Uterus (tissue), 4 donors: ENCODE results near the gene PTPRN2. TPM values are rescaled to one million over a fixed set of nuclear protein-coding genes. Genes with fewer than 3 reads are reported as not detected.

ENCODE experiments used
- DNase-seq, 2 donors: peaks; one replicate each; pipeline ENCODE4 v3.0.0-alpha.2; 2019 to 2020
- H3K27ac ChIP-seq, 2 donors: fragments of 200-600 bp; sonication (generic); 1 replicate in 1 of 2; 2 replicates in 1 of 2; pipeline ENCODE4 v1.5.1; 2016 to 2018
- H3K27me3 ChIP-seq, 2 donors: fragments of 200-600 bp; sonication (generic); one replicate each; pipeline ENCODE4 v1.5.1; 2018 to 2019; ENCODE audit warnings: control low read depth in 1 of 2
- H3K36me3 ChIP-seq, 2 donors: fragments of 200-600 bp; sonication (generic); one replicate each; pipeline ENCODE4 v1.5.1; 2019; ENCODE audit warnings: control low read depth in 1 of 2
- H3K4me1 ChIP-seq, 2 donors: fragments of 200-600 bp; sonication (generic); one replicate each; pipeline ENCODE4 v1.5.1; 2018 to 2019; ENCODE audit warnings: control low read depth in 1 of 2
- H3K4me3 ChIP-seq, 2 donors: fragments of 200-600 bp; sonication (generic); 1 replicate in 1 of 2; 2 replicates in 1 of 2; pipeline ENCODE4 v1.5.1; 2018 to 2019; ENCODE audit warnings: mild to moderate bottlenecking in 1 of 2
- H3K9me3 ChIP-seq, 2 donors: fragments of 200-600 bp; sonication (generic); one replicate each; pipeline ENCODE4 v1.5.1; 2019; ENCODE audit warnings: control low read depth in 1 of 2
- CTCF ChIP-seq, 4 experiments: fragments of 200-600 bp in 2 of 4; fragments of 450-650 bp in 2 of 4; sonication (generic) in 2 of 4; IDR thresholded peaks; one replicate each; pipeline ENCODE4 v1.5.1; 2016 to 2019; ENCODE audit warnings: antibody characterized with exemption in 4 of 4, mild to moderate bottlenecking in 2 of 4, moderate library complexity in 1 of 4
- POLR2A ChIP-seq, 2 donors: fragments of 450-650 bp; IDR thresholded peaks; one replicate each; pipeline ENCODE4 v1.6.1; 2016; ENCODE audit warnings: antibody characterized with exemption in 2 of 2, mild to moderate bottlenecking in 1 of 2, moderate library complexity in 1 of 2
- intact Hi-C: fragments of 100-400 bp; cut with DNase I; formaldehyde crosslinking; loops from one replicate; pipeline ENCODE4 v1.15.1; 2023; ENCODE audit warnings: low total_unique reads
- total RNA-seq, 4 donors: library from RNA; depleted of rRNA in 3 of 4; stranded (reverse); fragments of >200 nt in 3 of 4; gene quantifications; one replicate each; pipeline versions ENCODE4 v1.1.0 to v1.2.4, GENCODE V29; 2014 to 2023
- donor health status: DM: yes; HTN: yes; CAD: no.

Gene PTPRN2
- total RNA-seq, 4 donors from 2014 or later, result 1.2 to 5.2 (median 2.3) TPM

DNA sequence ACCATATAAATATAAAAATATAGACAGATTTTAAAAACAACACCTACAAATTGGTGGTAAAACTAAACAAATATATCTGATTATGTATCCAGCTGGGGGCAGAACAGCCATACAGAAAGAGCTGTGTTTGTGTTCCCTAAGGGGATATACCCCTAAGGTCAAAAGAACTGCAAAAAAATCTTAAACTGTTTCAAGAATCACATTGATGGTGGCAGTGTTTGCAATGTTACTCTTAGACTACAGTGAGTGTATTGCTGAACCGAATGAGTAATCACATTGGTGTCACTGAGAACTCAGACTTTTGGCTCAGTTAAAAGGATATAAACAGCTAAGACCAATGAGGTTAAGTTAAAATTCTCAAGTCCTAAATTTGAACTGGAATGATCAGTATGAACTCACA, 27.1 kb upstream of the PTPRN2 start:
- H3K27me3 ChIP-seq, result no peaks in the 10 kb centered on the region
- no peaks in the 10 kb centered on the region for H3K9me3 ChIP-seq
- H3K4me3 ChIP-seq, result no peak overlapping the region
- no peaks in the 10 kb centered on the region for H3K36me3 ChIP-seq
- TF ChIP-seq POLR2A (IDR thresholded peaks at IDR 0.05) (no peak), CTCF (IDR thresholded peaks at IDR 0.05) (no peak)
- intact Hi-C loops, result no loop called here
- no peak overlapping the region for H3K27ac ChIP-seq
- H3K4me1 ChIP-seq, result no peaks in the 10 kb centered on the region
- no peak for DNase-seq

DNA sequence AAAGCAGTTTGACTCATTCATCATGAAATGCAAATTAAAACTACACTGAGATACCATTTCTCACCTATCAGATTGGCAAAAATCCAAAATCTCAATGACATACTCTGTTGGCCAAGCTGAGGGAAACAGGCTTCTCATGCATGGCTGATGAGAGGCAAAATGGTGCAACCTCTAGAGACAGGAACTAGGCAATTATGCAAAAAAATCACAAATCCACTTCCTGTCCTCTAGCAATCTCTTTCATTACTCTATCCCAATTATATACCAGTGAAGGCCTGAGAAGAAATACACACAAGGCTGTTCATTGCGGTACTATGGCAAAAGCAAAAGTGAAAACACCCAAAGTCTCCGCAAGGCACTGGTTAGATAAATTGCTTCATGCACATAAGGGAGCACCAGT, 25.9 kb upstream of the PTPRN2 start:
- no peak for DNase-seq
- H3K4me3 ChIP-seq, result no peak overlapping the region
- H3K27me3 ChIP-seq, result no peaks in the 10 kb centered on the region
- intact Hi-C loops, result no loop called here
- TF ChIP-seq POLR2A (IDR thresholded peaks at IDR 0.05) (no peak), CTCF (IDR thresholded peaks at IDR 0.05) (no peak)
- no peaks in the 10 kb centered on the region for H3K36me3 ChIP-seq
- H3K27ac ChIP-seq, result no peak overlapping the region
- H3K9me3 ChIP-seq, result no peaks in the 10 kb centered on the region
- no peaks in the 10 kb centered on the region for H3K4me1 ChIP-seq

- Histone ChIP-seq H3K4me3 (no peak overlapping the region), H3K36me3 (no peaks in the 10 kb centered on the region), H3K27me3 (no peaks in the 10 kb centered on the region), H3K27ac (no peak overlapping the region), H3K9me3 (no peaks in the 10 kb centered on the region), H3K4me1 (no peaks in the 10 kb centered on the region)
- TF ChIP-seq POLR2A (IDR thresholded peaks at IDR 0.05), result no peak
- no peak for TF ChIP-seq CTCF (IDR thresholded peaks at IDR 0.05)
- intact Hi-C loops, result no loop called here
- no peak for DNase-seq
Observed at GRCh38 chr7:158612546-158612945, 24.9 kb upstream of the PTPRN2 start.

DNA sequence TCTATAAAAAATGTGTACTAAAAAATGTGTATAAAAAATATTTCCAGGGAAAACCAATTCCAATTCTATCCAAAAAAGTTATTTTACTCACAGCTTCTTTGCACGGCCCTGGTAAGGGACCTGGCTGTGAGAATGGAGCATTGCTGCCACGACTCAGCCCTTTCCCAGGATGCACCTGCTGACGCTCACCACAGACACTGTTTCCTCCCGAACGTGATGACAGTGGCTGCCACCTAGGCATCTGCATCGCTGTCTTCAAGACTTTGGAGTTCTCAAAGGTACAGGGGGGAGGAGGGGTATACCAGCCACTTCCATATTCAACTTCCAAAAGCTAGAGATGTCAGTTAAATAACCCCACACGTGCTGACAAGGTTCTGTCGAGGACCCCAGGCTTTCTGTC, 23.9 kb upstream of the PTPRN2 start:
- no peak for TF ChIP-seq POLR2A (IDR thresholded peaks at IDR 0.05)
- no peak for TF ChIP-seq CTCF (IDR thresholded peaks at IDR 0.05)
- no peak for DNase-seq
- H3K4me1 ChIP-seq, result no peaks in the 10 kb centered on the region
- no peaks in the 10 kb centered on the region for H3K36me3 ChIP-seq
- no peak overlapping the region for H3K4me3 ChIP-seq
- H3K9me3 ChIP-seq, result no peaks in the 10 kb centered on the region
- intact Hi-C loops, result no loop called here
- H3K27me3 ChIP-seq, result no peaks in the 10 kb centered on the region
- H3K27ac ChIP-seq, result no peak overlapping the region

GRCh38 chr7:158609313-158609974, 21.8 kb upstream of the PTPRN2 start:
- Histone ChIP-seq H3K36me3 (no peaks in the 10 kb centered on the region), H3K27ac (no peak overlapping the region), H3K9me3 (no peaks in the 10 kb centered on the region), H3K4me1 (no peaks in the 10 kb centered on the region), H3K4me3 (no peak overlapping the region), H3K27me3 (no peaks in the 10 kb centered on the region)
- intact Hi-C loops, result no loop called here
- no peak for TF ChIP-seq POLR2A (IDR thresholded peaks at IDR 0.05)
- no peak for TF ChIP-seq CTCF (IDR thresholded peaks at IDR 0.05)
- DNase-seq, result no peak
